WTC11 (cell line): Measurements from ENCODE around the gene ATP11B. TPM values are rescaled to one million over a fixed set of nuclear protein-coding genes. Genes with fewer than 3 reads are reported as not detected.
A peak's percentile ranks its signal among the peaks of the same experiment; 100 is the strongest.

Source experiments
- ATAC-seq: fragments of 200-7000 bp; cut with Tn5 transposase; 2 replicates; pipeline ENCODE4 v1.10.0; 2021; ENCODE audit warnings: mild to moderate bottlenecking, moderate library complexity
- CTCF ChIA-PET: fragments of 300-600 bp; sonication (Branson Sonifier 250); formaldehyde crosslinking; loops from one replicate; lab custom pipeline; 2021; ENCODE audit warnings: antibody characterized with exemption; lab: Charles Lee
- POLR2A ChIA-PET: fragments of 350-600 bp; sonication (Branson Sonifier 250); formaldehyde crosslinking; loops from one replicate; lab custom pipeline; 2021; ENCODE audit warnings: antibody characterized with exemption; lab: Charles Lee
- DNase-seq: peaks from one replicate; pipeline ENCODE4 v3.0.0; 2021; ENCODE audit warnings: low spot score
- H3K27ac Mint-ChIP-seq: 2 replicates; pipeline ENCODE4 v1.8.0; 2021; ENCODE audit warnings: mixed read lengths
- H3K27me3 Mint-ChIP-seq: 2 replicates; pipeline ENCODE4 v1.8.0; 2021; ENCODE audit warnings: low read depth, mild to moderate bottlenecking, moderate library complexity, mixed read lengths
- H3K36me3 Mint-ChIP-seq: 2 replicates; pipeline ENCODE4 v1.8.0; 2021; ENCODE audit warnings: mixed read lengths
- H3K4me1 Mint-ChIP-seq: 2 replicates; pipeline ENCODE4 v1.8.0; 2022; ENCODE audit warnings: mixed read lengths
- H3K4me3 Mint-ChIP-seq: 2 replicates; pipeline ENCODE4 v1.8.0; 2021; ENCODE audit warnings: mild to moderate bottlenecking, moderate library complexity, mixed read lengths
- H3K9me3 Mint-ChIP-seq: 2 replicates; pipeline ENCODE4 v1.8.0; 2021; ENCODE audit warnings: mixed read lengths
- ATF6 ChIP-seq: sonication (generic); formaldehyde crosslinking; IDR thresholded peaks from 2 replicates; pipeline ENCODE4 v1.8.1; 2023; ENCODE audit warnings: mild to moderate bottlenecking, missing genetic modification reagents
- ELF4 ChIP-seq: sonication (generic); formaldehyde crosslinking; IDR thresholded peaks from 2 replicates; pipeline ENCODE4 v1.8.1; 2022; ENCODE audit warnings: low read depth, mild to moderate bottlenecking, moderate library complexity, missing genetic modification reagents
- ESRRA ChIP-seq: sonication (generic); formaldehyde crosslinking; IDR thresholded peaks from 2 replicates; pipeline ENCODE4 v1.8.1; 2022; ENCODE audit warnings: mild to moderate bottlenecking, missing genetic modification reagents, borderline replicate concordance
- FOXP4 ChIP-seq: sonication (generic); formaldehyde crosslinking; IDR thresholded peaks from 2 replicates; pipeline ENCODE4 v1.8.0; 2022; ENCODE audit warnings: mild to moderate bottlenecking, missing genetic modification reagents
- JAZF1 ChIP-seq: fragments of 250-450 bp; sonication (Bioruptor Pico); IDR thresholded peaks from 2 replicates; pipeline ENCODE4 v1.9.0; 2021; ENCODE audit warnings: moderate library complexity, mild to moderate bottlenecking, inconsistent platforms
- MYBL2 ChIP-seq: sonication (generic); formaldehyde crosslinking; IDR thresholded peaks from 2 replicates; pipeline ENCODE4 v1.8.1; 2023; ENCODE audit warnings: mild to moderate bottlenecking, moderate library complexity, missing genetic modification reagents
- NFATC4 ChIP-seq: fragments of 250-450 bp; sonication (Bioruptor Pico); IDR thresholded peaks from 2 replicates; pipeline ENCODE4 v1.9.0; 2021; ENCODE audit warnings: mild to moderate bottlenecking
- NFE2L1 ChIP-seq: sonication (generic); formaldehyde crosslinking; IDR thresholded peaks from 2 replicates; pipeline ENCODE4 v1.8.1; 2023; ENCODE audit warnings: missing genetic modification reagents
- RORB ChIP-seq: fragments of 250-450 bp; sonication (Bioruptor Pico); IDR thresholded peaks from 2 replicates; pipeline ENCODE4 v1.9.0; 2021; ENCODE audit warnings: mild to moderate bottlenecking
- SOX15 ChIP-seq: fragments of 250-450 bp; sonication (Bioruptor Pico); IDR thresholded peaks from 2 replicates; pipeline ENCODE4 v1.9.0; 2021; ENCODE audit warnings: mild to moderate bottlenecking
- TEAD4 ChIP-seq: sonication (generic); formaldehyde crosslinking; IDR thresholded peaks from 2 replicates; pipeline ENCODE4 v1.8.0; 2022; ENCODE audit warnings: mild to moderate bottlenecking, missing genetic modification reagents
- ZBTB21 ChIP-seq: sonication (generic); formaldehyde crosslinking; IDR thresholded peaks from 2 replicates; pipeline ENCODE4 v1.8.1; 2023; ENCODE audit warnings: mild to moderate bottlenecking, missing genetic modification reagents, borderline replicate concordance
- ZBTB43 ChIP-seq: sonication (generic); formaldehyde crosslinking; IDR thresholded peaks from 2 replicates; pipeline ENCODE4 v1.8.1; 2023; ENCODE audit warnings: mild to moderate bottlenecking, missing genetic modification reagents
- ZMAT4 ChIP-seq: fragments of 250-450 bp; sonication (Bioruptor Pico); IDR thresholded peaks from 2 replicates; pipeline ENCODE4 v1.9.0; 2021; ENCODE audit warnings: mild to moderate bottlenecking
- ZNF232 ChIP-seq: sonication (generic); formaldehyde crosslinking; IDR thresholded peaks from 2 replicates; pipeline ENCODE4 v1.8.0; 2022; ENCODE audit warnings: mild to moderate bottlenecking, missing genetic modification reagents
- ZNF423 ChIP-seq: fragments of 250-450 bp; sonication (Bioruptor Pico); IDR thresholded peaks from 2 replicates; pipeline ENCODE4 v2.1.2; 2022; ENCODE audit warnings: mild to moderate bottlenecking, moderate library complexity
- total RNA-seq: library from RNA; stranded (reverse); gene quantifications from 3 replicates; pipeline ENCODE4 v1.2.3, GENCODE V29; 2021
- TF ChIP-seq, protein P1 (sequence below): sonication (generic); formaldehyde crosslinking; IDR thresholded peaks from 2 replicates; pipeline ENCODE4 v1.8.0; 2022; ENCODE audit warnings: missing genetic modification reagents
- TF ChIP-seq, protein P2 (sequence below): sonication (generic); formaldehyde crosslinking; IDR thresholded peaks from 2 replicates; pipeline ENCODE4 v1.8.1; 2022; ENCODE audit warnings: low read depth, missing genetic modification reagents, borderline replicate concordance
- TF ChIP-seq, protein P3 (sequence below): sonication (generic); formaldehyde crosslinking; IDR thresholded peaks from 2 replicates; pipeline ENCODE4 v1.8.1; 2023; ENCODE audit warnings: mild to moderate bottlenecking, moderate library complexity, missing genetic modification reagents

The ATP11B gene
- total RNA-seq, 1 experiment from 2014 or later: 25.7 TPM

- TF ChIP-seq ZBTB43 (CRISPR knock-in tag) (no peak), JAZF1 (CRISPR knock-in tag) (no peak)
Measured at GRCh38 chr3:182896553-182896952, 103.2 kb downstream of the ATP11B start (continued).

GRCh38 chr3:182902236-182902635 lies 108.9 kb downstream of the ATP11B start:
- Mint-ChIP-seq H3K4me1 (0 out of 2 replicates have a peak, but pooled peaks cover 3% of the 10 kb centered on the region), H3K36me3 (no peaks in the 10 kb centered on the region), H3K4me3 (no peak overlapping the region), H3K27me3 (no peaks in the 10 kb centered on the region), H3K27ac (no peak overlapping the region), H3K9me3 (no peaks in the 10 kb centered on the region)
- ChIA-PET CTCF (interaction anchor here (1.2 to 1.3 kb wide), 2 partner anchors 184 to 188 kb away, joined by 3 read pairs; no protein-coding TSS in a partner anchor), POLR2A (no interaction called here)
- TF ChIP-seq TEAD4 (CRISPR knock-in tag): no peak
- ATAC-seq: no peak
- DNase-seq: no peak

GRCh38 chr3:182904164-182904563 lies 110.9 kb downstream of the ATP11B start:
- ChIA-PET CTCF (interaction anchor here (0.6 to 2.0 kb wide), 15 partner anchors 9 to 190 kb away, joined by 3 to 9 read pairs (median 4); no protein-coding TSS in a partner anchor), POLR2A (interaction anchor here (0.7 kb wide), 1 partner anchor 147 kb away, joined by 18 read pairs; no protein-coding TSS in a partner anchor)
- Mint-ChIP-seq H3K9me3 (no peaks in the 10 kb centered on the region), H3K27ac (no peak overlapping the region), H3K36me3 (no peaks in the 10 kb centered on the region), H3K27me3 (no peaks in the 10 kb centered on the region), H3K4me3 (no peak overlapping the region), H3K4me1 (0 out of 2 replicates have a peak, but pooled peaks cover 3% of the 10 kb centered on the region)
- DNase-seq: no peak
- peak; percentile 52 for ATAC-seq
- no peak for TF ChIP-seq NFATC4 (CRISPR knock-in tag)
- no peak for TF ChIP-seq SOX15
- TF ChIP-seq ZBTB21 (CRISPR knock-in tag): no peak
- TF ChIP-seq, protein P1, sequence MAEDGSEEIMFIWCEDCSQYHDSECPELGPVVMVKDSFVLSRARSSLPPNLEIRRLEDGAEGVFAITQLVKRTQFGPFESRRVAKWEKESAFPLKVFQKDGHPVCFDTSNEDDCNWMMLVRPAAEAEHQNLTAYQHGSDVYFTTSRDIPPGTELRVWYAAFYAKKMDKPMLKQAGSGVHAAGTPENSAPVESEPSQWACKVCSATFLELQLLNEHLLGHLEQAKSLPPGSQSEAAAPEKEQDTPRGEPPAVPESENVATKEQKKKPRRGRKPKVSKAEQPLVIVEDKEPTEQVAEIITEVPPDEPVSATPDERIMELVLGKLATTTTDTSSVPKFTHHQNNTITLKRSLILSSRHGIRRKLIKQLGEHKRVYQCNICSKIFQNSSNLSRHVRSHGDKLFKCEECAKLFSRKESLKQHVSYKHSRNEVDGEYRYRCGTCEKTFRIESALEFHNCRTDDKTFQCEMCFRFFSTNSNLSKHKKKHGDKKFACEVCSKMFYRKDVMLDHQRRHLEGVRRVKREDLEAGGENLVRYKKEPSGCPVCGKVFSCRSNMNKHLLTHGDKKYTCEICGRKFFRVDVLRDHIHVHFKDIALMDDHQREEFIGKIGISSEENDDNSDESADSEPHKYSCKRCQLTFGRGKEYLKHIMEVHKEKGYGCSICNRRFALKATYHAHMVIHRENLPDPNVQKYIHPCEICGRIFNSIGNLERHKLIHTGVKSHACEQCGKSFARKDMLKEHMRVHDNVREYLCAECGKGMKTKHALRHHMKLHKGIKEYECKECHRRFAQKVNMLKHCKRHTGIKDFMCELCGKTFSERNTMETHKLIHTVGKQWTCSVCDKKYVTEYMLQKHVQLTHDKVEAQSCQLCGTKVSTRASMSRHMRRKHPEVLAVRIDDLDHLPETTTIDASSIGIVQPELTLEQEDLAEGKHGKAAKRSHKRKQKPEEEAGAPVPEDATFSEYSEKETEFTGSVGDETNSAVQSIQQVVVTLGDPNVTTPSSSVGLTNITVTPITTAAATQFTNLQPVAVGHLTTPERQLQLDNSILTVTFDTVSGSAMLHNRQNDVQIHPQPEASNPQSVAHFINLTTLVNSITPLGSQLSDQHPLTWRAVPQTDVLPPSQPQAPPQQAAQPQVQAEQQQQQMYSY (CRISPR knock-in tag): no peak
- no peak for TF ChIP-seq ZMAT4 (CRISPR knock-in tag)
- no peak for TF ChIP-seq MYBL2 (CRISPR knock-in tag)
- no peak for TF ChIP-seq ZNF232 (CRISPR knock-in tag)
- no peak for TF ChIP-seq ATF6 (CRISPR knock-in tag)
- TF ChIP-seq ELF4 (CRISPR knock-in tag): no peak
- no peak for TF ChIP-seq RORB (CRISPR knock-in tag)
- TF ChIP-seq FOXP4 (CRISPR knock-in tag): no peak
- no peak for TF ChIP-seq NFE2L1 (CRISPR knock-in tag)
- TF ChIP-seq, protein P2, sequence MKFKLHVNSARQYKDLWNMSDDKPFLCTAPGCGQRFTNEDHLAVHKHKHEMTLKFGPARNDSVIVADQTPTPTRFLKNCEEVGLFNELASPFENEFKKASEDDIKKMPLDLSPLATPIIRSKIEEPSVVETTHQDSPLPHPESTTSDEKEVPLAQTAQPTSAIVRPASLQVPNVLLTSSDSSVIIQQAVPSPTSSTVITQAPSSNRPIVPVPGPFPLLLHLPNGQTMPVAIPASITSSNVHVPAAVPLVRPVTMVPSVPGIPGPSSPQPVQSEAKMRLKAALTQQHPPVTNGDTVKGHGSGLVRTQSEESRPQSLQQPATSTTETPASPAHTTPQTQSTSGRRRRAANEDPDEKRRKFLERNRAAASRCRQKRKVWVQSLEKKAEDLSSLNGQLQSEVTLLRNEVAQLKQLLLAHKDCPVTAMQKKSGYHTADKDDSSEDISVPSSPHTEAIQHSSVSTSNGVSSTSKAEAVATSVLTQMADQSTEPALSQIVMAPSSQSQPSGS (CRISPR knock-in tag): no peak
- no peak for TF ChIP-seq ESRRA (CRISPR knock-in tag)
- TF ChIP-seq, protein P3, sequence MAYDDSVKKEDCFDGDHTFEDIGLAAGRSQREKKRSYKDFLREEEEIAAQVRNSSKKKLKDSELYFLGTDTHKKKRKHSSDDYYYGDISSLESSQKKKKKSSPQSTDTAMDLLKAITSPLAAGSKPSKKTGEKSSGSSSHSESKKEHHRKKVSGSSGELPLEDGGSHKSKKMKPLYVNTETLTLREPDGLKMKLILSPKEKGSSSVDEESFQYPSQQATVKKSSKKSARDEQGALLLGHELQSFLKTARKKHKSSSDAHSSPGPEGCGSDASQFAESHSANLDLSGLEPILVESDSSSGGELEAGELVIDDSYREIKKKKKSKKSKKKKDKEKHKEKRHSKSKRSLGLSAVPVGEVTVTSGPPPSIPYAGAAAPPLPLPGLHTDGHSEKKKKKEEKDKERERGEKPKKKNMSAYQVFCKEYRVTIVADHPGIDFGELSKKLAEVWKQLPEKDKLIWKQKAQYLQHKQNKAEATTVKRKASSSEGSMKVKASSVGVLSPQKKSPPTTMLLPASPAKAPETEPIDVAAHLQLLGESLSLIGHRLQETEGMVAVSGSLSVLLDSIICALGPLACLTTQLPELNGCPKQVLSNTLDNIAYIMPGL (CRISPR knock-in tag): no peak
- no peak for TF ChIP-seq ZNF423 (CRISPR knock-in tag)
